Stimulated activated effector memory CD8-positive, alpha-beta T cell treated with anti-CD3 and anti-CD28 coated beads, Interleukin-12 subunit alpha, Interleukin-12 subunit beta, amount 100 ng/mL, for 72 hours (primary cell): Measurements from ENCODE around the gene TRAPPC14.
"Not testable (repeated sequence)": the region's sequence is repeated elsewhere in the genome, so short reads cannot be mapped to it uniquely, and the experiment has no call there.

Experiments
- ATAC-seq: fragments of 150-1000 bp; cut with Tn5 transposase; 2 replicates; pipeline ENCODE4 v1.10.0; 2021
- DNase-seq, 2 donors: peaks; one replicate each; pipeline ENCODE4 v3.0.0; 2021 to 2022; ENCODE audit warnings: low spot score in 2 of 2
- H3K27ac Mint-ChIP-seq: one replicate; pipeline ENCODE4 v1.8.0; 2022; ENCODE audit warnings: mild to moderate bottlenecking, mixed read lengths
- H3K36me3 Mint-ChIP-seq: one replicate; pipeline ENCODE4 v1.8.0; 2022; ENCODE audit warnings: mild to moderate bottlenecking, mixed read lengths
- H3K4me1 Mint-ChIP-seq: one replicate; pipeline ENCODE4 v1.8.0; 2022; ENCODE audit warnings: mixed read lengths
- H3K4me3 Mint-ChIP-seq: one replicate; pipeline ENCODE4 v1.8.0; 2022; ENCODE audit warnings: mild to moderate bottlenecking, mixed read lengths
- H3K9me3 Mint-ChIP-seq: one replicate; pipeline ENCODE4 v1.8.0; 2022; ENCODE audit warnings: mixed read lengths

TRAPPC14 gene, protein sequence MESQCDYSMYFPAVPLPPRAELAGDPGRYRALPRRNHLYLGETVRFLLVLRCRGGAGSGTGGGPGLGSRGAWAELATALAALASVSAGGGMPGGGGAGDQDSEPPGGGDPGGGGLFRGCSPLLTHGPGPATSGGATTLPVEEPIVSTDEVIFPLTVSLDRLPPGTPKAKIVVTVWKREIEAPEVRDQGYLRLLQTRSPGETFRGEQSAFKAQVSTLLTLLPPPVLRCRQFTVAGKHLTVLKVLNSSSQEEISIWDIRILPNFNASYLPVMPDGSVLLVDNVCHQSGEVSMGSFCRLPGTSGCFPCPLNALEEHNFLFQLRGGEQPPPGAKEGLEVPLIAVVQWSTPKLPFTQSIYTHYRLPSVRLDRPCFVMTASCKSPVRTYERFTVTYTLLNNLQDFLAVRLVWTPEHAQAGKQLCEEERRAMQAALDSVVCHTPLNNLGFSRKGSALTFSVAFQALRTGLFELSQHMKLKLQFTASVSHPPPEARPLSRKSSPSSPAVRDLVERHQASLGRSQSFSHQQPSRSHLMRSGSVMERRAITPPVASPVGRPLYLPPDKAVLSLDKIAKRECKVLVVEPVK

DNA sequence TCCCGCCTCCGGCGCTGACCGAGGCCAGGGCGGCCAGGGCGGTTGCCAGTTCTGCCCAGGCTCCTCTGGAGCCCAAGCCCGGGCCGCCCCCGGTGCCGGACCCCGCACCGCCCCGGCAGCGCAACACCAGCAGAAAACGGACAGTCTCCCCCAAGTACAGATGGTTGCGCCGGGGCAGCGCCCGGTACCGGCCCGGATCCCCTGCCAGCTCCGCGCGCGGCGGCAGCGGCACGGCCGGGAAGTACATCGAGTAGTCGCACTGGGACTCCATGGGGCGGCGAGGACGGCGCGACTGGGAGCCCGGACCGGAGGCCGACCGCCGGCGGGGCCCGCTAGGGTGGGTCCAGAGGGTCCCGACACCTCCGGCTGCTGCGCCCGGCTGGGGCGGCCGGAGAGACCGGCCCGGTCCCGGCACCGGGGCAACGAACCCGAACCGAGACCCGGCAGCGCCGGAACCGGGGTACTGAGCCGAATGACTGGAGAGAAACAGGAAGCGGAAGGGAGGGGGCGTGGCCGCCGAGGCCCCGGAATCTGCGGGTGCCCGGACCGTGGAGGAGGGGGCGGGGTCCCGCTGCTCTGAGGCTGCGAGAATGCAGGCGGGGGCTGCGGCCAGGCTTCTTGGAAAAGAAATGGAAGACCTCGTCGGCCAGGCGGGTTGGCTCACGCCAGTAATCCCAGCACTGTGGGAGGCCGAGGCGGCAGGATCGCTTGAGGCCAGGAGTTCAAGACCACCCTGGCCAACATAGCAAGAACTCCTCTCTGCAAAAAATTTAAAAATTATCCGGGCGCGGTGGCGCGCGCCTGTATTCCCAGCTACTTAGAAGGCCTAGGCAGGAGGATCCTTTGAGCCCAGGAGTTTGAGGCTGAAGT is at the start of gene TRAPPC14:
Gene TRAPPC14 (minus strand): TSS at position 495 of the 870 bp plus-strand sequence. CDS start 224 bp downstream, at position 271.
- Mint-ChIP-seq H3K9me3 (no peaks in the 10 kb centered on the region), H3K4me1 (peaks cover 38% of the 10 kb centered on the region), H3K4me3 (peak within 1 kb of the TSS; percentile 73), H3K27ac (peak within 1 kb of the TSS; percentile 87), H3K36me3 (peaks cover 25% of the 10 kb centered on the region)
- ATAC-seq, result peak; percentile 89
- DNase-seq, result peak; percentile 86 to 96

DNA sequence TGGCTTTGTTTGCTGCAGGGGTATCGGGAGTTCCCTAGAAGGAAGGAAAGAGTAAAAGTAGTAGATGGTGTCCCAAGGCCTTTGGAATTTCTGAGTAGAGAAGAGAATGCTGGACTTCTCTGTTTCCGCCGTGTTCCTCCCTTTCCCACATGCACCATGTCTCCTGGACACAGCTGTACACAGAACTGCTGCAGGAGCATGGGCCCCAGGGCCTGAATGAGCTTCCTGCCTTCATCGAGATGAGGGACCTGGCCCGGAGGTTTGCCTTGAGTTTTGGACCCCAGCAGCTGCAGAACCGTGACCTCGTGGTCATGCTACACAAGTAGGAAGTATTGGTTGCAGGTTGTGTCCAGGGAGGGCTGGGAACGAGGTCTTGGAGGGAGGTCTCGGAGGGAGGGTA is 45.9 kb upstream of the TRAPPC14 start:
- Mint-ChIP-seq H3K4me3 (no peak overlapping the region), H3K27ac (no peak overlapping the region), H3K4me1 (peaks cover 33% of the 10 kb centered on the region), H3K36me3 (no peaks in the 10 kb centered on the region), H3K9me3 (no peaks in the 10 kb centered on the region)
- ATAC-seq, result no peak
- no peak for DNase-seq

DNA sequence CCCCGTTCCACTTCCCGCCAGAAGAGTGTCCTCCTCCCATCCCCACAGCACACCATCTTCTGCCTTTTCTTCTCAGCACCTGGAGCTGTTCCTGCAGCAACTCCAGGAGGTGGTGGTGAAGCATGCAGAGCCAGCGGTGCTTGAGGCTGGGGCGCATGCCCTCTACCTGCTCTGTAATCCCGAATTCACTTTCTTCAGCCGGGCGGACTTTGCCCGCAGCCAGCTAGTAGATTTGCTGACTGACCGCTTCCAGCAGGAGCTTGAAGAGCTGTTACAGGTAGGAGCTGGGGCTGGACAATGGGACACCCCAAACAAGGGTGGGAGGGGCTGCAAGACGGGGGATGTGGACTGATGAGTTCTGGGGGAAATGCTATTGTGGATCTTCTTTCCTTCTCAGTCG is 42.2 kb upstream of the TRAPPC14 start:
- H3K27ac Mint-ChIP-seq, result no peak overlapping the region
- no peak for DNase-seq
- no peaks in the 10 kb centered on the region for H3K9me3 Mint-ChIP-seq
- H3K4me3 Mint-ChIP-seq, result no peak overlapping the region
- no peaks in the 10 kb centered on the region for H3K36me3 Mint-ChIP-seq
- no peak for ATAC-seq
- H3K4me1 Mint-ChIP-seq, result peaks cover 18% of the 10 kb centered on the region

DNA sequence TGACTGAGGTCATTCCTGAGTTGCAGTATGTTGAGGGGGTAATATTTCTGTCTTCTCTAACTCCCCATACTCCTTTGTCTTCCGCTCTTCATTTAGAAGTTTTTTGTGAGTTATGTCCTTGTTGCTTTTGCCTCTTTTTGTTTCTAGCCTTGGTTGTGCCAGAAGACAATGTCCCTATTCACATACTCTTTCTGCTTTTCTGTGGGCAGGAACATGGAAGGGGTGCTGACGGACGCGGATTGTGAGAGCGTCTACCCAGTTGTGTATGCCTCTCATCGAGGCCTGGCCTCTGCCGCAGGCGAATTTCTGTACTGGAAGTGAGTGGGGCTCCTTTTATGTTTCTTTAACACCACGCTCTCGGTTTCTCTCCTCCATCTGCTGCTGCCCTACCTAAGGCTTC is 39.7 kb upstream of the TRAPPC14 start:
- no peak for ATAC-seq
- H3K9me3 Mint-ChIP-seq, result no peaks in the 10 kb centered on the region
- H3K36me3 Mint-ChIP-seq, result no peaks in the 10 kb centered on the region
- H3K27ac Mint-ChIP-seq, result no peak overlapping the region
- H3K4me3 Mint-ChIP-seq, result no peak overlapping the region
- DNase-seq, result no peak
- peaks cover 12% of the 10 kb centered on the region for H3K4me1 Mint-ChIP-seq

DNA sequence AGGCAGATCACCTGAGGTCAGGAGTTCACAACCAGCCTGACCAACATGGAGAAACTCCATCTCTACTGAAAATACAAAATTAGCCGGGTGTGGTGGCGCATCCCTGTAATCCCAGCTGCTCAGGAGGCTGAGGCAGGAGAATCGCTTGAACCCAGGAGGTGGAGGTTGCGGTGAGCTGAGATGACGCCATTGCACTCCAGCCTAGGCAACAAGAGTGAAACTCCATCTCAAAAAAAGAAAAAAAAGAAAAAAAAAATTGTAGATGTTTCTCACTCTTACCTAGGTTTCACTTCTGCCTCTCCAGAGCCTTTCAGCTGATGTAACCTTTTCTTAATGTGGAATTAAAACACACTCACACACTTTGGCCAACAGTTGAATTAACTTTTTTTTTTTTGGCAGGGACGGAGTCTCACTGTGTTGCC is 37.4 kb upstream of the TRAPPC14 start:
- ATAC-seq, H3K36me3 Mint-ChIP-seq, DNase-seq, H3K4me3 Mint-ChIP-seq, H3K4me1 Mint-ChIP-seq, H3K9me3 Mint-ChIP-seq, H3K27ac Mint-ChIP-seq: not testable (repeated sequence)

DNA sequence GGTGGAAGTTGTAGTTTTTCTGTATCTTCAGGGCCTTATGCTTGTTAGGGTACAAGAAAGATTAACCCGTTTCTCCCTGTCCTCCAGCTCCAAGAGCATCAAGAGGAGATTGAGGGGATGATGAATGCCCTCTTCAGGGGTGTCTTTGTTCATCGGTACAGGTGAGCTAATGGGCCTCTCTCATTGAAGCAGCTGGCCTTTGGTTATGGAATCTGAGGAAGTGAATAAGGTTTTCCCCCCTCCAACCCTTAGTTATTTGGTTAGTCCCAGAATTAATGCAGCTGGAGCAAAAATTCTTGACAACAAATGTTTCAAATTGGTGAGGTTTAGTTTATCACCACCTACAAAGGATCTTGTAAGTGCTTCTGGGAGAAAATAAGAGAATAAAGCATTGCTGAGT is 36.7 kb upstream of the TRAPPC14 start:
- no peak overlapping the region for H3K27ac Mint-ChIP-seq
- DNase-seq (no peak), ATAC-seq (no peak)
- H3K4me1 Mint-ChIP-seq, result peaks cover 8% of the 10 kb centered on the region
- H3K4me3 Mint-ChIP-seq, result no peak overlapping the region
- H3K9me3 Mint-ChIP-seq, result no peaks in the 10 kb centered on the region
- no peaks in the 10 kb centered on the region for H3K36me3 Mint-ChIP-seq

DNA sequence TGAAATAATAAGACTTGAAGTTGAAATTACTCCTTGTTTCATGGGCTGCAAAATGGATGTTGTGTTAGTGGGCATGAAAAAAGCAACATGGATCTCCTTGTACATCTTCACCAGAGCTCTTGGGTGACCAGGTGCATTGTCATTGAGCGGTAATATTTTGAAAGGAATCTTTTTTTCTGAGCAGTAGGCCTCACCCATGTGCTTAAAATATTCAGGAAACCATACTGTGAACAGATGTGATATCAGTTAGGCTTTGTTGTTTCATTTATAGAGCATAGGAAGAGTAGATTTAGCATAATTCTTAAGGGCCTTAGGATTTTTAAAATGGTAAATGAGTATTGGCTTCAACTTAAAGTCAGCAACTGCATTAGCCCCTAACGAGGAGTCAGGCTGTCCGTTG is 34.4 kb upstream of the TRAPPC14 start:
- Mint-ChIP-seq H3K36me3 (no peaks in the 10 kb centered on the region), H3K4me1 (peaks cover 14% of the 10 kb centered on the region), H3K4me3 (no peak overlapping the region), H3K9me3 (no peaks in the 10 kb centered on the region), H3K27ac (no peak overlapping the region)
- ATAC-seq (no peak), DNase-seq (no peak)

DNA sequence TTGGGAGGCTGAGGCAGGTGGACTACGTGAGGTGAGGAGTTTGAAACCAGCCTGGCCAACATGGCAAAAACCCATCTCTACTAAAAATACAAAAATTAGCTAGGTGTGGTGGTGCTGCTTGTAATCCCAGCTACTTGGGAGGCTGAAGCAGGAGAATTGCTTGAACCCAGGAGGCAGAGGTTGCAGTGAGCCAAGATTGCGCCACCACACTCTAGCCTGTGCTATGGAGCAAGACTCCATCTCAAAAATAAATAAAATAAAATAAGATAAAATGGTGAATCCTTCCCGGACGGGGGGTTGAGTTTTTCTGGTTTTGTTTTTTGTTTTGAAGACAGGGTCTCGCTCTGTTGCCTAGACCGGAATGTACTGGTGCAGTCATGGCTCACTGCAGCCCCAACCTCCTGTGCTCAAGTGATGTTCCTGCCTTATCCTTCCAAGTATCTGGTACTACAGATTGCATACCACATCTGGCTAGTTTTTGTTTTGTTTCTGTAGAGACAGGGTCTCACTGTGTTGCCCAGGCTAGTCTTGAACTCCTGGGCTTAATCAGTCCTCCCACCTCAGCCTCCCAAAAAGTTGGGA is 33.8 kb upstream of the TRAPPC14 start:
- not testable (repeated sequence) for H3K27ac Mint-ChIP-seq, ATAC-seq, H3K9me3 Mint-ChIP-seq, H3K36me3 Mint-ChIP-seq, DNase-seq, H3K4me3 Mint-ChIP-seq
- H3K4me1 Mint-ChIP-seq, result peaks cover 14% of the 10 kb centered on the region

DNA sequence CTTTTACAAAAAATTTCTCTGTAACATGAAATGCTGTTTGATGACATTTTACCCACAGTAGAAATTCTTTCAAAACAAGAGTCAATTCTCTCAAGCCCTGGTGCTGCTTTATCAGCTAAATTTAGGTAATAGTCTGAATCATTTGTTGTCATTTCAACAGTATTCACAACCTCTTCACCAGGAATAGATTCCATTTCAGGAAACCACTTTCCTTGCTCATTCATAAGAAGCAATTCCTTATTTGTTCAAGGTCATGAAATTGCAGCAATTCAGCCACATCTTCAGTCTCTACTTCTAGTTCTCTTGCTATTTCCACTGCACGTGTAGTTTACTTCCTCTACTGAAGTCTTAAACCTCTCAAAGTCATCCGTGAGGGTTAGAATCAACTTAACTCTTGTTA is 33.3 kb upstream of the TRAPPC14 start:
- DNase-seq (no peak), ATAC-seq (no peak)
- H3K9me3 Mint-ChIP-seq, result no peaks in the 10 kb centered on the region
- no peak overlapping the region for H3K4me3 Mint-ChIP-seq
- no peaks in the 10 kb centered on the region for H3K36me3 Mint-ChIP-seq
- no peak overlapping the region for H3K27ac Mint-ChIP-seq
- H3K4me1 Mint-ChIP-seq, result peaks cover 14% of the 10 kb centered on the region

DNA sequence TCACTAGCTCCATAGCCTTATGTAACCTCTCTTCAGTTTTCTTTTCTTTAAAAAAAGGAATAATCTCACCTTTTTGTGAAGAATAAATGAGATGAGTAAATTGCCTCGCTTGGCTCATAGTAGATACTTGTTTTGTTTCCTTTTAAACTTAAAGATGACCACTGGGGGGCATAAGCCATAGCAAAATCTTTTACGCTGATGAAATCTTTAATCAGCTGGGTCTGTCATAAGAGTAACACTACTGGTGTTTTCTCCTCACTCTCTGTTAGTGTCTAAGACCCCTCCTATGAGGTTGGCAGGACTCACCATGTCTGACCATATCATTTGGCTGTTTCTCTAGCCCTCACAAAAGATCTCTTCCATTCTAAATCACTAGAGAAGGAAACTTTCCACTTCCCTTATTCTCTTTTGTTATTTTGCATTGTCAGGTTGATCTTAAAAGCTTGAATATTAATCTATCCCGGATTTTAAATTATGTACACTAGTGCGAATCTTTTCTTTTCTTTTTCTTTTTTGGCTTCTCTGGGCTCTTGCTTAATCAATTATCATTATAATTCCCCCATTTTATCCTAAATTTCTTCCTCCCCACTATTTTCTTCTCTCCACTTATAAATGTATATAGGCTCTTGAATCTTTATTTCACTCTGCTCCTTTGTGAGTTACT is 31.7 kb upstream of the TRAPPC14 start:
- H3K9me3 Mint-ChIP-seq, result no peaks in the 10 kb centered on the region
- no peak overlapping the region for H3K4me3 Mint-ChIP-seq
- DNase-seq (no peak), ATAC-seq (peak; percentile 85)
- no peaks in the 10 kb centered on the region for H3K36me3 Mint-ChIP-seq
- peaks cover 14% of the 10 kb centered on the region for H3K4me1 Mint-ChIP-seq
- peak overlapping the region; percentile 56 for H3K27ac Mint-ChIP-seq

DNA sequence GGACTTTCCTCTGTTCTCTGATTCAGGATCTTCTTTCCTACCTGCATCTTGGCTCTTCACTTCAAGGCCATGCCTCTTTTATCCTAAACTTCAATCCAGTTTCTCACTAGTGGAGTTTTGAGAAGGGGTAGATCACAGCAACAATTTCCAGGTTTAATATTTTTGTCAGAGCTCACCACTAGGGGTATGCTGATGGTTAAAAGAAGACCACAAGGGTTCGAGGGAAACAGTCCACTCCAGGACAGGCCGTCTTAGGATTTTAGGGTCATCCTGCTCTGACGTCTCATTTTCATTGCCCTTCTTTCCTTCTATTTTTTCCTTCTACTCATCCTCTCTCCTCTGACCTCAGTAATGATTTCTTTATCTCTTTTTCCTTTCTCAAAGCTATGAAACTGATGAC is 30.5 kb upstream of the TRAPPC14 start:
- DNase-seq (no peak), ATAC-seq (no peak)
- Mint-ChIP-seq H3K9me3 (no peaks in the 10 kb centered on the region), H3K4me3 (no peak overlapping the region), H3K4me1 (peaks cover 14% of the 10 kb centered on the region), H3K27ac (no peak overlapping the region), H3K36me3 (no peaks in the 10 kb centered on the region)

DNA sequence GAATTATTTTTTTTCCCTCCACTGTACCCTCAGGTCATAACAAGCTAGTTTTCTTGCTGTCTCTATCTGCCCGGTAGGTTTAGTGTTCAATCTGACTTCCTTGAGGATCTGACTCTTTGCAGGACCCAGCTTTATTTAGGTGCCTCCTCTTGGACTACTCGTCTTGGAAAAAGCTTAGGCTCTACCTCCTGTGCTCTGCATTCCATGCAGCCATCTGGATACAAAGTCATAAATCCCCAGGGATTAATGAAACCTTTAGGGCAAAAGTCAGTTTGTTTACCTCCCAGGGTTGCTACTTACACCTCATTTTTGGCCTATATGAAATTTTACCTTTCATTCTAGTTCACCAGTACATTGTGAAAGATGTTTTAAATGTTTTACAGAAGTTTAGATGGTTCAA is 27.2 kb upstream of the TRAPPC14 start:
- DNase-seq (no peak), ATAC-seq (no peak)
- Mint-ChIP-seq H3K4me3 (no peak overlapping the region), H3K27ac (no peak overlapping the region), H3K36me3 (no peaks in the 10 kb centered on the region), H3K4me1 (peaks cover 34% of the 10 kb centered on the region), H3K9me3 (no peaks in the 10 kb centered on the region)

DNA sequence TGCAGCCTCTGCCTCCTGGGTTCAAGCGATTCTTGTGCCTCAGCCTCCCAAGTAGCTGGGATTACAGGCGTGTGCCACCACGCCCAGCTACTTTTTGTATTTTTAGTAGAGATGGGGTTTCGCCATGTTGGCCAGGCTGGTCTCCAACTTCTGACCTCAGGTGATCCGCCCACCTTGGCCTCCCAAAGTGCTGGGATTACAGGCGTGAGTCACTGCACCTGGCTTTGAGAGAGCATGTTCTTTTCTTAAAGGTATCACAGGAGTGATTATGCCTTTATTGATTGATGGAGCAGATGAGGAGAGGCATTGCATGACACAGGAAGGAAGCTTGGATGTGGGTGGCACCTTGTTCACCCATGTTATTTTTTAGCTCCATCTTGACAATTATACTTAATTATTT is 24.6 kb upstream of the TRAPPC14 start:
- peaks cover 28% of the 10 kb centered on the region for H3K4me1 Mint-ChIP-seq
- not testable (repeated sequence) for H3K9me3 Mint-ChIP-seq, H3K27ac Mint-ChIP-seq, H3K36me3 Mint-ChIP-seq, DNase-seq, H3K4me3 Mint-ChIP-seq, ATAC-seq

DNA sequence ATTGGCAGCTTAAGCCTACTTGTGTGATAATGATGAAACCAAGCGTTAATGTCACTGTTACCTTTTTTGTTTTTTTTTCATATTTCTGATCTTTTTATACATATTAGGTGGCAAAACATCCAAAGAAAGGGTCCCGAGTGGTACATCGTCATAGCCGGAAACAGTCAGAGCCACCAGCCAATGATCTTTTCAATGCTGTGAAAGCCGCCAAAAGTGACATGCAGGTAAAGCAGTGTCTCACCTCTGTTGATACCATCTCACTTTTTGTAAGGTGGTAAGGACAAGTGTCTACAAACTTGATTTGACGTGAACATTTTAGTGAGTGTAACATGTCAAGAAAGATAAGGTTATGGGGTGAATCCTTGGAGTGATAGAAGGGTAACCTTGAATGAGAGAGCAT is 24.1 kb upstream of the TRAPPC14 start:
- not testable (repeated sequence) for ATAC-seq, DNase-seq, H3K9me3 Mint-ChIP-seq, H3K36me3 Mint-ChIP-seq
- Mint-ChIP-seq H3K4me1 (peaks cover 31% of the 10 kb centered on the region), H3K27ac (peak overlapping the region; percentile 69), H3K4me3 (peak overlapping the region; percentile 72)

DNA sequence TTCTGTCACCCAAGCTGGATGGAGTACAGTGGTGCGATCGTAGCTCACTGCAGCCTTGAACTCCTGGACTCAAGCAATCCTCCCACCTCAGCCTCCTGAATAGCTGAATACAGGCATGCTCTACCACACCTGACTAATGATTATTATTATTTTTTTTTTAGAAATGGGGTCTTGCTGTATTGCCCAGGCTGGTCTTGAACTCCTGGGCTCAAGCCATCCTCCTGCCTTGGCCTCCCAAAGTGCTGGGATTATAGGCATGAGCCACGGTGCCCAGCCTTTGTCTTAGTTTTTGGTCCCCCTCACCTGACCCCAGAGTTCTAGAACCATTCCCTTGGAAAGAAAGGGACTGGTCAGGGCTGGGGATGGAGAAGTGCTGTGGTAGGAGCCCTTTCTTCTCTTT is 21.6 kb upstream of the TRAPPC14 start:
- H3K9me3 Mint-ChIP-seq, result not testable (repeated sequence)
- Mint-ChIP-seq H3K4me3 (peak overlapping the region; percentile 72), H3K27ac (peak overlapping the region; percentile 66)

More for the DNA sequence above, 21.6 kb upstream of the TRAPPC14 start:
- not testable (repeated sequence) for DNase-seq, H3K36me3 Mint-ChIP-seq, ATAC-seq
- H3K4me1 Mint-ChIP-seq, result peaks cover 52% of the 10 kb centered on the region
